Retinal pigment epithelial cell (primary cell): Measurements from ENCODE around the gene GTF2H1.

Experiments
- DNase-seq: peaks from one replicate; pipeline ENCODE4 v3.0.0-alpha.2; 2010; ENCODE audit warnings: low read depth
- H3K4me3 ChIP-seq: 2 replicates; pipeline ENCODE4 v1.5.1; 2011; ENCODE audit warnings: mild to moderate bottlenecking, low read length, control low read depth, moderate library complexity
- TF ChIP-seq, protein P1 (sequence below): conservative IDR thresholded peaks from 2 replicates; pipeline ENCODE4 v1.5.1; 2011; ENCODE audit warnings: low read depth, low read length, control low read depth, inconsistent platforms

The GTF2H1 gene

GRCh38 chr11:18294862-18295261 lies 27.5 kb upstream of the GTF2H1 start:
- no peak overlapping the region for H3K4me3 ChIP-seq
- TF ChIP-seq, protein P1, sequence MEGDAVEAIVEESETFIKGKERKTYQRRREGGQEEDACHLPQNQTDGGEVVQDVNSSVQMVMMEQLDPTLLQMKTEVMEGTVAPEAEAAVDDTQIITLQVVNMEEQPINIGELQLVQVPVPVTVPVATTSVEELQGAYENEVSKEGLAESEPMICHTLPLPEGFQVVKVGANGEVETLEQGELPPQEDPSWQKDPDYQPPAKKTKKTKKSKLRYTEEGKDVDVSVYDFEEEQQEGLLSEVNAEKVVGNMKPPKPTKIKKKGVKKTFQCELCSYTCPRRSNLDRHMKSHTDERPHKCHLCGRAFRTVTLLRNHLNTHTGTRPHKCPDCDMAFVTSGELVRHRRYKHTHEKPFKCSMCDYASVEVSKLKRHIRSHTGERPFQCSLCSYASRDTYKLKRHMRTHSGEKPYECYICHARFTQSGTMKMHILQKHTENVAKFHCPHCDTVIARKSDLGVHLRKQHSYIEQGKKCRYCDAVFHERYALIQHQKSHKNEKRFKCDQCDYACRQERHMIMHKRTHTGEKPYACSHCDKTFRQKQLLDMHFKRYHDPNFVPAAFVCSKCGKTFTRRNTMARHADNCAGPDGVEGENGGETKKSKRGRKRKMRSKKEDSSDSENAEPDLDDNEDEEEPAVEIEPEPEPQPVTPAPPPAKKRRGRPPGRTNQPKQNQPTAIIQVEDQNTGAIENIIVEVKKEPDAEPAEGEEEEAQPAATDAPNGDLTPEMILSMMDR = no peak
- DNase-seq = no peak

GRCh38 chr11:18295316-18295715 lies 27.1 kb upstream of the GTF2H1 start:
- H3K4me3 ChIP-seq = no peak overlapping the region
- no peak for DNase-seq
- TF ChIP-seq, protein P1 = no peak

GRCh38 chr11:18299721-18300120 lies 22.6 kb upstream of the GTF2H1 start:
- no peak overlapping the region for H3K4me3 ChIP-seq
- TF ChIP-seq, protein P1 = no peak

GRCh38 chr11:18304745-18305144 lies 17.6 kb upstream of the GTF2H1 start:
- no peak overlapping the region for H3K4me3 ChIP-seq
- TF ChIP-seq, protein P1 = no peak
- no peak for DNase-seq

More at GRCh38 chr11:18299721-18300120, 22.6 kb upstream of the GTF2H1 start:
- DNase-seq = no peak

DNA sequence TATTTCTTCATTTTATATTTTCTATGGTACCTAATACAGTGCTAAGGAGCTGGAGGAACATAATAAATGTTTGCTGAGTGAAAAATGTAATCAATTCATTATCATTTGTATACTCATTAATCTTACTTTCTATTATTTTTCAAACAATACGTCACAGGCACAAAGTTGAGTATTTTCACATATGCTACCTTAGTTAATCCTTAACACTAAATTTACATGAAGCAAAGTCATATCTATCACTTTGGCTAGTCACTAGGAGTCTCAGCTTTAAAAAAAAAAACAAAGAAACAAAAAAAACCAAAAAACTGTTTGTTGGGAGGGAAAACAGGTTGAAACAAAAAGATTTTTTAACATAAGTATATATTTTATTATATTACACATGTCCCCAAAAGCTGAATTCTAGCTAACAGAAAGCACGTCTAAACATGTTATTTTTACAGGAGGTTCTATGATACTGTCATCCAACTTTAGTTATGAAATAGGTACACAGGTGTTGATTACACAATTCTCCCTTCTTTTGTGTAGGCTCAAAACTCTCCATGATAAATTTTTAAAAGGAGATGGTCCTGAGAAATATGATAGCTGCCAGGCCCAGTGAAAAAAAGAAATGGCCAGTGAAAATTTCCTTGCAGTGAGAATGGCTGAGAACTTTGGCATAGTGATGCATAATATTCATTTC lies 14.8 kb upstream of the GTF2H1 start:
- no peak overlapping the region for H3K4me3 ChIP-seq
- no peak for DNase-seq
- TF ChIP-seq, protein P1 = no peak

DNA sequence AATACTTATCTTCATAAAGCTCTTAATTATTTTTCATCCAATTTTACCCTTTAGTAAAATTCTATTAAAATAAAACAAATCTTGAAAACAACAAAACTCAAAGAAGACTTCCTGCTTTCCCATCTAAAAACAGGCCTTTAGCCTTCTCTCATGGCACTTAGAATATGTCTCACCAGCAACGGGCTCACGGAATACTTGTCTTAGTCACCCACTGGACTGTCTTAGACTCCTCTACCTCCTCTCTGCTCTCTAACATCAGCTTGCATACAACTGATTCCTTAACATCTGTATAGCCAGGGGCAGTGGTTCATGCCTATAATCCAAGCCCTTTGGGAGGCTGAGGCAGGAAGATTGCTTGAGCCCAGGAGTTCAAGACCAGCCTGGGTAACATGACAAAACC lies 14.1 kb upstream of the GTF2H1 start:
- no peak for DNase-seq
- TF ChIP-seq, protein P1 = no peak
- no peak overlapping the region for H3K4me3 ChIP-seq

DNA sequence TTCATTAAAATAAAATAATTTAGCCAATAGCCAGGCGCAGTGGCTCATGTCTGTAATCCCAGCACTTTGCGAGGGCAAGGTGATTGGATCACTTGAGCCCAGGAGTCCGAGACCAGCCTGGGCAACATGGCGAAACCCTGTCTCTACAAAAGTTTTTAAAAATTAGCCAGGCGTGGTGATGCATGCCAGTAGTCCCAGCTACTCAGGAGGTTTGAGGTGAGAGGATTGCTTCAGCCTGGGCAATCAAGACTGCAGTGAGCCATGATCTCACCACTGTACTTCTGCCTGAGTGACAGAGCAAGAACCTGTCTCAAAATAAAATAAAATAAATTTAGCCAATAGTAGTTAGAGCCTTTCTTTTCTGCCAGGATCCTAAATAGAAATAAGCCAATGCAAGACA lies 12.7 kb upstream of the GTF2H1 start:
- DNase-seq = no peak
- H3K4me3 ChIP-seq = no peak overlapping the region
- TF ChIP-seq, protein P1 = no peak
